Measurements from ENCODE around the gene KATNB1.

GRCh38 chr16:57788951-57789350, 53.4 kb downstream of the KATNB1 start:
- TF ChIP-seq CTCF (conservative IDR thresholded peaks at IDR 0.05) (no peak), ZFX (IDR thresholded peaks at IDR 0.05) (no peak)
